ENCODE measurements around the gene TRAF3IP1. TPM values are rescaled to one million over a fixed set of nuclear protein-coding genes. Genes with fewer than 3 reads are reported as not detected.

TRAF3IP1 gene
- total and polyA plus RNA-seq, 2 of the 13 experiments (the other 11 are each of a cell fraction or from before 2014, with no cell fraction given), result 4.1 to 12.9 TPM

DNA sequence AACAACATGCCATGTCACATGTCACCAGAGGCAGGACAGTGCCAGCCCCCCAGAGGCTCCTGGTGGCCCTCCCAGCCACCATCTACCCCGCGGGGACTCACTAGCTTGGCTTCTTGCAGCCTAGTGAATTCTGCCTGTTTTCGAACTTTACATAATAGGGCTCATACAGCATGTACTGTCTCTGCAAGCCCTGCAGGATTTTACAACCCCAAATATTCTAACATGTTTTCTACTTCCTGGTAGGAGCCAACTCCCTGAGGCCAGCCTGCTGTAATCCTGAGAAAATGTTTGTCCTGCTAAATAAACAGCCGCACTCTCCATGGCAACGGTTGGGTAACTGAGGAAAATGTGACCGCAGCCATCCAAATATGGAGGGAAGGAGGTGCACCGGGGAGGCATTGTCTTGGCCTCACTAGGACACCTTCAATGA is 34.6 kb upstream of the TRAF3IP1 start (continued):
- no peak for TF ChIP-seq ZNF724P (CRISPR knock-in tag; IDR thresholded peaks at IDR 0.05; ENCODE audit: borderline replicate concordance)
- TF ChIP-seq HOXA5 (CRISPR knock-in tag; IDR thresholded peaks at IDR 0.05), result peak; percentile 49; the same call in 1 of the 2 replicates
- no peak for TF ChIP-seq ZNF124 (CRISPR knock-in tag; IDR thresholded peaks at IDR 0.05)
- no peak for TF ChIP-seq ZNF570 (CRISPR knock-in tag; IDR thresholded peaks at IDR 0.05; ENCODE audit: borderline replicate concordance)
- TF ChIP-seq, protein P1, sequence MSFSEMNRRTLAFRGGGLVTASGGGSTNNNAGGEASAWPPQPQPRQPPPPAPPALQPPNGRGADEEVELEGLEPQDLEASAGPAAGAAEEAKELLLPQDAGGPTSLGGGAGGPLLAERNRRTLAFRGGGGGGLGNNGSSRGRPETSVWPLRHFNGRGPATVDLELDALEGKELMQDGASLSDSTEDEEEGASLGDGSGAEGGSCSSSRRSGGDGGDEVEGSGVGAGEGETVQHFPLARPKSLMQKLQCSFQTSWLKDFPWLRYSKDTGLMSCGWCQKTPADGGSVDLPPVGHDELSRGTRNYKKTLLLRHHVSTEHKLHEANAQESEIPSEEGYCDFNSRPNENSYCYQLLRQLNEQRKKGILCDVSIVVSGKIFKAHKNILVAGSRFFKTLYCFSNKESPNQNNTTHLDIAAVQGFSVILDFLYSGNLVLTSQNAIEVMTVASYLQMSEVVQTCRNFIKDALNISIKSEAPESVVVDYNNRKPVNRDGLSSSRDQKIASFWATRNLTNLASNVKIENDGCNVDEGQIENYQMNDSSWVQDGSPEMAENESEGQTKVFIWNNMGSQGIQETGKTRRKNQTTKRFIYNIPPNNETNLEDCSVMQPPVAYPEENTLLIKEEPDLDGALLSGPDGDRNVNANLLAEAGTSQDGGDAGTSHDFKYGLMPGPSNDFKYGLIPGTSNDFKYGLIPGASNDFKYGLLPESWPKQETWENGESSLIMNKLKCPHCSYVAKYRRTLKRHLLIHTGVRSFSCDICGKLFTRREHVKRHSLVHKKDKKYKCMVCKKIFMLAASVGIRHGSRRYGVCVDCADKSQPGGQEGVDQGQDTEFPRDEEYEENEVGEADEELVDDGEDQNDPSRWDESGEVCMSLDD (CRISPR knock-in tag; IDR thresholded peaks at IDR 0.05; ENCODE audit: borderline replicate concordance), result 0 out of 2 replicates have a peak, but pooled peaks have one; percentile 34
- TF ChIP-seq, protein P2, sequence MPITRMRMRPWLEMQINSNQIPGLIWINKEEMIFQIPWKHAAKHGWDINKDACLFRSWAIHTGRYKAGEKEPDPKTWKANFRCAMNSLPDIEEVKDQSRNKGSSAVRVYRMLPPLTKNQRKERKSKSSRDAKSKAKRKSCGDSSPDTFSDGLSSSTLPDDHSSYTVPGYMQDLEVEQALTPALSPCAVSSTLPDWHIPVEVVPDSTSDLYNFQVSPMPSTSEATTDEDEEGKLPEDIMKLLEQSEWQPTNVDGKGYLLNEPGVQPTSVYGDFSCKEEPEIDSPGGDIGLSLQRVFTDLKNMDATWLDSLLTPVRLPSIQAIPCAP (CRISPR knock-in tag; IDR thresholded peaks at IDR 0.05; ENCODE audit: low read depth), result no peak
- TF ChIP-seq, protein P3, sequence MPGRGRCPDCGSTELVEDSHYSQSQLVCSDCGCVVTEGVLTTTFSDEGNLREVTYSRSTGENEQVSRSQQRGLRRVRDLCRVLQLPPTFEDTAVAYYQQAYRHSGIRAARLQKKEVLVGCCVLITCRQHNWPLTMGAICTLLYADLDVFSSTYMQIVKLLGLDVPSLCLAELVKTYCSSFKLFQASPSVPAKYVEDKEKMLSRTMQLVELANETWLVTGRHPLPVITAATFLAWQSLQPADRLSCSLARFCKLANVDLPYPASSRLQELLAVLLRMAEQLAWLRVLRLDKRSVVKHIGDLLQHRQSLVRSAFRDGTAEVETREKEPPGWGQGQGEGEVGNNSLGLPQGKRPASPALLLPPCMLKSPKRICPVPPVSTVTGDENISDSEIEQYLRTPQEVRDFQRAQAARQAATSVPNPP (CRISPR knock-in tag; IDR thresholded peaks at IDR 0.05), result no peak
- no peak for TF ChIP-seq AHR (CRISPR knock-in tag; IDR thresholded peaks at IDR 0.05)
- peak; percentile 40; the same call in 1 of the 2 replicates for TF ChIP-seq KMT2A (CRISPR knock-in tag; IDR thresholded peaks at IDR 0.05)
- no peak for TF ChIP-seq BRCA1 (CRISPR knock-in tag; IDR thresholded peaks at IDR 0.05)
- no peak for TF ChIP-seq SMARCC2 (IDR thresholded peaks at IDR 0.05)
- TF ChIP-seq RFXAP (CRISPR knock-in tag; IDR thresholded peaks at IDR 0.05; ENCODE audit: borderline replicate concordance), result 0 out of 2 replicates have a peak, but pooled peaks have one; percentile 59
- no peak for TF ChIP-seq SNRNP70 (IDR thresholded peaks at IDR 0.05; ENCODE audit: low read depth, low read length)
- TF ChIP-seq MAF1 (CRISPR knock-in tag; IDR thresholded peaks at IDR 0.05; ENCODE audit: borderline replicate concordance), result no peak
- no peak for TF ChIP-seq SP4 (CRISPR knock-in tag; IDR thresholded peaks at IDR 0.05)
- TF ChIP-seq TBX2 (CRISPR knock-in tag; IDR thresholded peaks at IDR 0.05; ENCODE audit: borderline replicate concordance), result no peak
- TF ChIP-seq, protein P4, sequence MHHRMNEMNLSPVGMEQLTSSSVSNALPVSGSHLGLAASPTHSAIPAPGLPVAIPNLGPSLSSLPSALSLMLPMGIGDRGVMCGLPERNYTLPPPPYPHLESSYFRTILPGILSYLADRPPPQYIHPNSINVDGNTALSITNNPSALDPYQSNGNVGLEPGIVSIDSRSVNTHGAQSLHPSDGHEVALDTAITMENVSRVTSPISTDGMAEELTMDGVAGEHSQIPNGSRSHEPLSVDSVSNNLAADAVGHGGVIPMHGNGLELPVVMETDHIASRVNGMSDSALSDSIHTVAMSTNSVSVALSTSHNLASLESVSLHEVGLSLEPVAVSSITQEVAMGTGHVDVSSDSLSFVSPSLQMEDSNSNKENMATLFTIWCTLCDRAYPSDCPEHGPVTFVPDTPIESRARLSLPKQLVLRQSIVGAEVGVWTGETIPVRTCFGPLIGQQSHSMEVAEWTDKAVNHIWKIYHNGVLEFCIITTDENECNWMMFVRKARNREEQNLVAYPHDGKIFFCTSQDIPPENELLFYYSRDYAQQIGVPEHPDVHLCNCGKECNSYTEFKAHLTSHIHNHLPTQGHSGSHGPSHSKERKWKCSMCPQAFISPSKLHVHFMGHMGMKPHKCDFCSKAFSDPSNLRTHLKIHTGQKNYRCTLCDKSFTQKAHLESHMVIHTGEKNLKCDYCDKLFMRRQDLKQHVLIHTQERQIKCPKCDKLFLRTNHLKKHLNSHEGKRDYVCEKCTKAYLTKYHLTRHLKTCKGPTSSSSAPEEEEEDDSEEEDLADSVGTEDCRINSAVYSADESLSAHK (CRISPR knock-in tag; IDR thresholded peaks at IDR 0.05; ENCODE audit: borderline replicate concordance), result no peak
- TF ChIP-seq CBFB (CRISPR knock-in tag; IDR thresholded peaks at IDR 0.05), result peak; percentile 95
- TF ChIP-seq ZNF598 (CRISPR knock-in tag; IDR thresholded peaks at IDR 0.05; ENCODE audit: borderline replicate concordance), result no peak
- peak; percentile 47; the same call in 1 of the 2 replicates for TF ChIP-seq NCOR1 (IDR thresholded peaks at IDR 0.05; ENCODE audit: borderline replicate concordance, low read length)
- no peak for TF ChIP-seq HNF4G (IDR thresholded peaks at IDR 0.05; ENCODE audit: borderline replicate concordance, low read depth, low read length)
- no peak for TF ChIP-seq HNF4G (CRISPR knock-in tag; IDR thresholded peaks at IDR 0.05; ENCODE audit: borderline replicate concordance, low read depth)
- no peak for TF ChIP-seq GATA4 (IDR thresholded peaks at IDR 0.05; ENCODE audit: borderline replicate concordance, low read depth)
- TF ChIP-seq ZSCAN9 (CRISPR knock-in tag; IDR thresholded peaks at IDR 0.05; ENCODE audit: borderline replicate concordance), result peak; percentile 86
- peak; percentile 94 for TF ChIP-seq ARNTL (CRISPR knock-in tag; IDR thresholded peaks at IDR 0.05)
